GM19240 (cell line): ENCODE results near the gene RTKN.
"Not testable (repeated sequence)": the region's sequence is repeated elsewhere in the genome, so short reads cannot be mapped to it uniquely, and the experiment has no call there.

Experiments used
- DNase-seq: peaks from one replicate; pipeline ENCODE4 v3.0.0; 2011; ENCODE audit warnings: low spot score; ENCODE audit not compliant: insufficient read length

Gene RTKN

GRCh38 chr2:74439373-74439772 is 2.4 kb downstream of the RTKN start:
- no peak for DNase-seq

GRCh38 chr2:74438248-74438647 is 3.5 kb downstream of the RTKN start:
- no peak for DNase-seq

- no peak for DNase-seq
These were observed 4.7 kb downstream of the RTKN start for GRCh38 chr2:74436848-74437695.

GRCh38 chr2:74436111-74436805 is 5.5 kb downstream of the RTKN start:
- no peak for DNase-seq

- no peak for DNase-seq
These were observed 11.2 kb downstream of the RTKN start for GRCh38 chr2:74430502-74430901.

- no peak for DNase-seq
These were observed 12.0 kb downstream of the RTKN start for GRCh38 chr2:74429487-74430451.

GRCh38 chr2:74428675-74429074 is 13.1 kb downstream of the RTKN start:
- DNase-seq: no peak

GRCh38 chr2:74427551-74427950 is 14.2 kb downstream of the RTKN start:
- DNase-seq: no peak

GRCh38 chr2:74426181-74426758 is 15.5 kb downstream of the RTKN start:
- no peak for DNase-seq

- no peak for DNase-seq
These were observed 16.2 kb downstream of the RTKN start for GRCh38 chr2:74425523-74425922.

- no peak for DNase-seq
These were observed 16.7 kb downstream of the RTKN start for GRCh38 chr2:74424995-74425406.

- no peak for DNase-seq
These were observed 17.4 kb downstream of the RTKN start for GRCh38 chr2:74424139-74424992.

GRCh38 chr2:74423231-74424095 is 18.3 kb downstream of the RTKN start:
- DNase-seq: no peak

- peak; percentile 96 for DNase-seq
These were observed 20.4 kb downstream of the RTKN start, which contains the start of the genes C2orf81 and WDR54 for GRCh38 chr2:74421221-74421870. TSS of gene C2orf81 (minus strand) at chr2:74421619. CDS start at chr2:74421560, 59 bp downstream. TSS of gene WDR54 (plus strand) at chr2:74421730. CDS start at chr2:74422154, 424 bp downstream.

- not testable (repeated sequence) for DNase-seq
These were observed 21.2 kb downstream of the RTKN start for GRCh38 chr2:74420443-74421103.

GRCh38 chr2:74420006-74420405 is 21.7 kb downstream of the RTKN start:
- DNase-seq: no peak

- DNase-seq: no peak
These were observed 22.4 kb downstream of the RTKN start for GRCh38 chr2:74419345-74419744.

- DNase-seq: no peak
These were observed 23.4 kb downstream of the RTKN start for GRCh38 chr2:74418312-74418711.
